Measurements from ENCODE around the gene FARP1. TPM values are rescaled to one million over a fixed set of nuclear protein-coding genes. Genes with fewer than 3 reads are reported as not detected.

Gene FARP1
- total and polyA plus RNA-seq, 2 of the 13 experiments (the other 11 are each of a cell fraction or from before 2014, with no cell fraction given): 70.6 to 126 TPM

DNA sequence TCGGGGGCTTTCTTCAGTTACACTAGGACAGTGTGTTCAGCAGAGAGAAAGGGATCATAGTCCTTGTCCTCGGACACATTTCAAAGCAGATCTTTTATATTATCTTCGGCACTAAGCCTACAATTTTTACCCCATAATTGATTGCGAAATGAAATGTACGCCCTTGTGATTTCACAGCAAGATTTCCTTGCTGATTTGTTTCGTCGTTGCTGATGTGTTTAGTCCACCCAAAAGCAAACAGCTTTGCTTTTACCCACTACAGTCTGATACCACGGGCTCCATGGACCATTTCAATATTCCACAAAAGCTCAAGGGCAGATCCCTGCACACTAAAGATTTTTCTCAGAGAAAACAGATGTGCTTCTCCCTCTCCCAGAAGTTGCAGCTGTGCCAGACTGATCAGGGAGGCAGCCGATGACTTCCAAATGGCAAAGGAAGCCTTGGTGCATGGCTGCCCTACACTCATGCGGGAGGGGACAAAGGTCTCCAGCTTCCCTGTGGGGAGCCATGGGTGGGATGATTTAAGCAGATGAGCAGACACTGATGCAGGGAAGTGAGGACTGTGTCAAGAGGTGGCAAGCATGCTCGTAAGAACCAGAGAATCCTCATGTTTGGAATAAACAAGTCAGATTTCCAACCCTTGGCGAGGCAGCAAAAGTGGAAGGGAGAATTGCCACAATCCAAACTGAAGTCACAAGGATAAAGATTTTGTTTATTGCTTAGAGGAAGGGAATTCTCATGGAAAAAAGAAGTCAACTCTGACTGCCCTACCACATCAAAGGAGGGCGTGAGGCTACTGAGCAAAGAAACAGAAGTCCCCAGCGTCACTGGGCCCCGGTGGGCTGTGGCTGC lies 353.0 kb downstream of the FARP1 start (continued):
- TF ChIP-seq, protein P1, sequence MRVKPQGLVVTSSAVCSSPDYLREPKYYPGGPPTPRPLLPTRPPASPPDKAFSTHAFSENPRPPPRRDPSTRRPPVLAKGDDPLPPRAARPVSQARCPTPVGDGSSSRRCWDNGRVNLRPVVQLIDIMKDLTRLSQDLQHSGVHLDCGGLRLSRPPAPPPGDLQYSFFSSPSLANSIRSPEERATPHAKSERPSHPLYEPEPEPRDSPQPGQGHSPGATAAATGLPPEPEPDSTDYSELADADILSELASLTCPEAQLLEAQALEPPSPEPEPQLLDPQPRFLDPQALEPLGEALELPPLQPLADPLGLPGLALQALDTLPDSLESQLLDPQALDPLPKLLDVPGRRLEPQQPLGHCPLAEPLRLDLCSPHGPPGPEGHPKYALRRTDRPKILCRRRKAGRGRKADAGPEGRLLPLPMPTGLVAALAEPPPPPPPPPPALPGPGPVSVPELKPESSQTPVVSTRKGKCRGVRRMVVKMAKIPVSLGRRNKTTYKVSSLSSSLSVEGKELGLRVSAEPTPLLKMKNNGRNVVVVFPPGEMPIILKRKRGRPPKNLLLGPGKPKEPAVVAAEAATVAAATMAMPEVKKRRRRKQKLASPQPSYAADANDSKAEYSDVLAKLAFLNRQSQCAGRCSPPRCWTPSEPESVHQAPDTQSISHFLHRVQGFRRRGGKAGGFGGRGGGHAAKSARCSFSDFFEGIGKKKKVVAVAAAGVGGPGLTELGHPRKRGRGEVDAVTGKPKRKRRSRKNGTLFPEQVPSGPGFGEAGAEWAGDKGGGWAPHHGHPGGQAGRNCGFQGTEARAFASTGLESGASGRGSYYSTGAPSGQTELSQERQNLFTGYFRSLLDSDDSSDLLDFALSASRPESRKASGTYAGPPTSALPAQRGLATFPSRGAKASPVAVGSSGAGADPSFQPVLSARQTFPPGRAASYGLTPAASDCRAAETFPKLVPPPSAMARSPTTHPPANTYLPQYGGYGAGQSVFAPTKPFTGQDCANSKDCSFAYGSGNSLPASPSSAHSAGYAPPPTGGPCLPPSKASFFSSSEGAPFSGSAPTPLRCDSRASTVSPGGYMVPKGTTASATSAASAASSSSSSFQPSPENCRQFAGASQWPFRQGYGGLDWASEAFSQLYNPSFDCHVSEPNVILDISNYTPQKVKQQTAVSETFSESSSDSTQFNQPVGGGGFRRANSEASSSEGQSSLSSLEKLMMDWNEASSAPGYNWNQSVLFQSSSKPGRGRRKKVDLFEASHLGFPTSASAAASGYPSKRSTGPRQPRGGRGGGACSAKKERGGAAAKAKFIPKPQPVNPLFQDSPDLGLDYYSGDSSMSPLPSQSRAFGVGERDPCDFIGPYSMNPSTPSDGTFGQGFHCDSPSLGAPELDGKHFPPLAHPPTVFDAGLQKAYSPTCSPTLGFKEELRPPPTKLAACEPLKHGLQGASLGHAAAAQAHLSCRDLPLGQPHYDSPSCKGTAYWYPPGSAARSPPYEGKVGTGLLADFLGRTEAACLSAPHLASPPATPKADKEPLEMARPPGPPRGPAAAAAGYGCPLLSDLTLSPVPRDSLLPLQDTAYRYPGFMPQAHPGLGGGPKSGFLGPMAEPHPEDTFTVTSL (CRISPR knock-in tag; IDR thresholded peaks at IDR 0.05; ENCODE audit: borderline replicate concordance): 0 out of 2 replicates have a peak, but pooled peaks have one; percentile 23
- TF ChIP-seq AGO1 (IDR thresholded peaks at IDR 0.05; ENCODE audit: low read depth, low read length, poor library complexity, severe bottlenecking) (no peak), SMAD9 (CRISPR knock-in tag; IDR thresholded peaks at IDR 0.05) (no peak), ARNTL (CRISPR knock-in tag; IDR thresholded peaks at IDR 0.05) (0 out of 2 replicates have a peak, but pooled peaks have one; percentile 18), ZNF878 (CRISPR knock-in tag; IDR thresholded peaks at IDR 0.05) (0 out of 2 replicates have a peak, but pooled peaks have one; percentile 21), ZNF788 (CRISPR knock-in tag; IDR thresholded peaks at IDR 0.05; ENCODE audit: borderline replicate concordance) (no peak), ASH2L (IDR thresholded peaks at IDR 0.05; ENCODE audit: insufficient read length, low read depth, low read length) (peak; percentile 15), SAP130 (CRISPR knock-in tag; IDR thresholded peaks at IDR 0.05; ENCODE audit: low read depth) (peak; percentile 31; the same call in 1 of the 2 replicates), NCOA2 (CRISPR knock-in tag; IDR thresholded peaks at IDR 0.05) (0 out of 2 replicates have a peak, but pooled peaks have one; percentile 15), TBX2 (CRISPR knock-in tag; IDR thresholded peaks at IDR 0.05; ENCODE audit: borderline replicate concordance) (peak; percentile 51; the same call in 1 of the 2 replicates), SNAI1 (CRISPR knock-in tag; IDR thresholded peaks at IDR 0.05; ENCODE audit: borderline replicate concordance) (no peak), HNF4G (IDR thresholded peaks at IDR 0.05; ENCODE audit: borderline replicate concordance, low read depth, low read length) (peak; percentile 46; the same call in 1 of the 2 replicates), HNF4G (CRISPR knock-in tag; IDR thresholded peaks at IDR 0.05; ENCODE audit: borderline replicate concordance, low read depth) (0 out of 2 replicates have a peak, but pooled peaks have one; percentile 23), MEF2D (CRISPR knock-in tag; IDR thresholded peaks at IDR 0.05) (no peak), ZNF292 (CRISPR knock-in tag; IDR thresholded peaks at IDR 0.05; ENCODE audit: borderline replicate concordance, low read depth) (peak; percentile 31; the same call in 1 of the 2 replicates), ZC3H13 (CRISPR knock-in tag; IDR thresholded peaks at IDR 0.05) (no peak), MIXL1 (CRISPR knock-in tag; IDR thresholded peaks at IDR 0.05) (0 out of 2 replicates have a peak, but pooled peaks have one; percentile 23), HNF4A (CRISPR knock-in tag; IDR thresholded peaks at IDR 0.05) (peak; percentile 53)
- TF ChIP-seq, protein P2, sequence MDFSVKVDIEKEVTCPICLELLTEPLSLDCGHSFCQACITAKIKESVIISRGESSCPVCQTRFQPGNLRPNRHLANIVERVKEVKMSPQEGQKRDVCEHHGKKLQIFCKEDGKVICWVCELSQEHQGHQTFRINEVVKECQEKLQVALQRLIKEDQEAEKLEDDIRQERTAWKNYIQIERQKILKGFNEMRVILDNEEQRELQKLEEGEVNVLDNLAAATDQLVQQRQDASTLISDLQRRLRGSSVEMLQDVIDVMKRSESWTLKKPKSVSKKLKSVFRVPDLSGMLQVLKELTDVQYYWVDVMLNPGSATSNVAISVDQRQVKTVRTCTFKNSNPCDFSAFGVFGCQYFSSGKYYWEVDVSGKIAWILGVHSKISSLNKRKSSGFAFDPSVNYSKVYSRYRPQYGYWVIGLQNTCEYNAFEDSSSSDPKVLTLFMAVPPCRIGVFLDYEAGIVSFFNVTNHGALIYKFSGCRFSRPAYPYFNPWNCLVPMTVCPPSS (IDR thresholded peaks at IDR 0.05): no peak
- TF ChIP-seq, protein P3, sequence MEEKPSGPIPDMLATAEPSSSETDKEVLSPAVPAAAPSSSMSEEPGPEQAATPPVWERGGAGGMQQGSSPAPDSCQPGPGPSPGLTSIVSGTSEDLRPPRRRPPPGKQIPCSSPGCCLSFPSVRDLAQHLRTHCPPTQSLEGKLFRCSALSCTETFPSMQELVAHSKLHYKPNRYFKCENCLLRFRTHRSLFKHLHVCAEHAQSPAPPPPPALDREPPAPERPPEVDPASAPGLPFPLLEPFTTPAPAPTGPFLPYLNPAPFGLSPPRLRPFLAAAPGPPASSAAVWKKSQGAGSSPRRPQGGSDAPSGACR (CRISPR knock-in tag; IDR thresholded peaks at IDR 0.05): no peak
- TF ChIP-seq, protein P4, sequence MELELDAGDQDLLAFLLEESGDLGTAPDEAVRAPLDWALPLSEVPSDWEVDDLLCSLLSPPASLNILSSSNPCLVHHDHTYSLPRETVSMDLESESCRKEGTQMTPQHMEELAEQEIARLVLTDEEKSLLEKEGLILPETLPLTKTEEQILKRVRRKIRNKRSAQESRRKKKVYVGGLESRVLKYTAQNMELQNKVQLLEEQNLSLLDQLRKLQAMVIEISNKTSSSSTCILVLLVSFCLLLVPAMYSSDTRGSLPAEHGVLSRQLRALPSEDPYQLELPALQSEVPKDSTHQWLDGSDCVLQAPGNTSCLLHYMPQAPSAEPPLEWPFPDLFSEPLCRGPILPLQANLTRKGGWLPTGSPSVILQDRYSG (CRISPR knock-in tag; IDR thresholded peaks at IDR 0.05): no peak

Data from HepG2 (cell line).